CD4-positive, alpha-beta T cell treated with Interferon gamma for 1 hour (primary cell): ENCODE measurements around the gene SCIMP.
A peak's percentile ranks its signal among the peaks of the same experiment; 100 is the strongest.
"Not testable (repeated sequence)": the region's sequence is repeated elsewhere in the genome, so short reads cannot be mapped to it uniquely, and the experiment has no call there.

Experiments
- DNase-seq: peaks from one replicate; pipeline ENCODE4 v3.0.0-alpha.2; 2020

Gene SCIMP

DNA sequence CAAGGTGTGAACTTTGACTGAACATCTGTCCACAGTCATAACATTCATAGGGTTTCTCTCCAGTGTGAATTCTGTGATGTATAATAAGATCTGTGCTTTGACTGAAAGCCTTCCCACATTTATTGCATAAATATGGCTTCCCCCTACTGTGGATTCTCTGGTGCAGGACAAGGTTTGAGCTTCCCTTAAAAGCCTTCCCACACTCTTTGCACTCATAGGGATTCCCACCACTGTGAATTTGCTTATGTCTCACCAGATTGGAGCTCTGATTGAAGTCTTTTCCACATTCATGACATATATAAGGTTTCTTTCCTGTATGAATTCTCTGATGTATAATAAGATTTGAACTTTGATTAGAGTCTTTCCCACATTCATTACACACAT lies 51.3 kb downstream of the SCIMP start:
- DNase-seq, result no peak

DNA sequence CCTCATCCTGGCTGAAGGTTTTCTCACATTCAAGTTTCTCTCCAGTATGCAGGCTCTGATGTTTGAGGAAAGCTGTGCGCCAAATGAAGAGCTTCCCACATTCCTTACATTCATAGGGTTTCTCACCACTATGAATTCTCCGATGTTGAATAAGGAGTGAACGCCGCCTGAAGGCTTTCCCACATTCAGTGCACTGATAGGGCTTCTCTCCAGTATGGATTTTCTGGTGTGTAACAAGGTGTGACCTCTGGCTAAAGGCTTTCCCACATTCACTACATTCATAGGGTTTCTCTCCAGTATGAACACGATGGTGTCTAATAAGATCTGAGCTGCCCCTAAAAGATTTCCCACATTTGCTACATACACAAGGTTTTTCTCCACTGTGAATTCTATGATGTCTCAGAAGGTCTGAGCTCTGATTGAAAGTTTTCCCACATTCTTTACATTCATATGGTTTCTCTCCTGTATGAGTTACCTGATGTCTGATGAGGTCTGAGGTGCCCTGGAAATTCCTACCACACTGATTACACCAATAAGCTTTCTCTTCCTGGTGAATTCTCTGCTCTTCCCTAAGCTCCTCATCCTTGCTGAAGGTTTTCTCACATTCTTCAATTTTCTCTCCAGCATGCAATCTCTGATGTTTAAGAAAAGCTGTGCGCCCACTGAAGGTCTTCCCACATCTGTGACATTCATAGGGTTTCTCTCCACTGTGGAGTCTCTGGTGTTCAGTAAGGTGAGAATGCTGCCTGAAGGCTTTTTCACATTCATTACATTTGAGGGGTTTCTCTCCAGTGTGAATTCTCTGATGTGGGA lies 51.9 kb downstream of the SCIMP start:
- DNase-seq, result no peak

DNA sequence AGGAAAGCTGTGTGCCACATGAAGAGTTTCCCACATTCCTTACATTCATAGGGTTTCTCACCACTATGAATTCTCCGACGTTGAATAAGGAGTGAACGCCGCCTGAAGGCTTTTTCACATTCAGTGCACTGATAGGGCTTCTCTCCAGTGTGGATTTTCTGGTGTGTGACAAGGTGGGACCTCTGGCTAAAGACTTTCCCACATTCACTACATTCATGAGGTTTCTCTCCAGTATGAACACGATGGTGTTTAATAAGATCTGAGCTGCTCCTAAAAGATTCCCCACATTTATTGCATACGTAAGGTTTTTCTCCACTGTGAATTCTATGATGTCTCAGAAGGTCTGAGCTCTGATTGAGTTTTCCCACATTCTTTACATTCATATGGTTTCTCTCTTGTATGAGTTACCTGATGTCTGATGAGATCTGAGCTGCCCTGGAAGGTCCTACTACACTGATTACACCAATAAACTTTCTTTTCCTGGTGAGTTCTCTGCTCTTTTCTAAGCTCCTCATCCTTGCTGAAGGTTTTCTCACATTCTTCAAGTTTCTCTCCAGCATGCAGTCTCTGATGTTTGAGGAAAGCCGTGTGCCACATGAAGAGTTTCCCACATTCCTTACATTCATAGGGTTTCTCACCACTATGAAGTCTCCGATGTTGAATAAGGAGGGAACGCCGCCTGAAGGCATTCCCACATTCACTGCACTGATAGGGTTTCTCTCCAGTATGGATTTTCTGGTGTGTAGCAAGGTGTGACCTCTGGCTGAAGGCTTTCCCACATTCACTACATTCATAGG lies 53.0 kb downstream of the SCIMP start:
- DNase-seq, result no peak

DNA sequence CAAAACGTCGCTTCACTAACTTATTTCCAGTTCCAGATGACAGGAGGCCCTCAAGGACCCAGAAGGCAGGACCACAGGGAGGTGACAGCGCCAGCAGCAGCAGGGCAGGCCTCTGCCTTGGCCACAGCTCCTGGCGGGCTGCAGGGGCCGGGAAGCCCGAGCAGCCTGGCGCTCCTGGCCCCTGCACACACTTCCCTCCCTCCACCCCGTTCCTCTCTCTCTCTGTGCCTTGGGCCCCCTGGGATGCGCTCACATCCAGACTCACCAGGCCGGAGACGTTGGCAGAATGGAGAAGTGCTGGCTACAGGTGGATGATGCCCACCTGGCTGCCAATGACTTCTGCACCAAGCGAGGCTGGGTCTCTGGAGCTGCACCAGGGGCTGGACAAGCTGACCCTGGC lies 55.7 kb downstream of the SCIMP start:
- no peak for DNase-seq

DNA sequence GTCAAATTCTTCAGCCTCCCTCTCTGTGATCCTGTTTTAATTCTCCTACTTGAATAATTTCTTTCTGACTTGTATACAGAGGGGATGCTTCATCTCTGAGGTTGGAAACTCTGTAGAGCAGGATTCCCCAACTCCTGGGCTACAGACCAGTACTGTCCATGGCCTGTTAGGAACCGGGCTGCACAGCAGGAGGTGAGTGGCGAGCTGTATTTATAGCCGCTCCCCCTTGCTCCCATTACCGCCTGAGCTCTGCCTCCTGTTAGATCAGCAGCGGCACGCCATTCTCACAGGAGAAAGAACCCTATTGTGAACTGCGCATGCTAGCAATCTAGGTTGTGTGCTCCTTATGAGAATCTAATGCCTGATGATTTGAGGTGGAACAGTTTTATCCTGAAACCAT lies 59.6 kb downstream of the SCIMP start:
- DNase-seq, result not testable (repeated sequence)

DNA sequence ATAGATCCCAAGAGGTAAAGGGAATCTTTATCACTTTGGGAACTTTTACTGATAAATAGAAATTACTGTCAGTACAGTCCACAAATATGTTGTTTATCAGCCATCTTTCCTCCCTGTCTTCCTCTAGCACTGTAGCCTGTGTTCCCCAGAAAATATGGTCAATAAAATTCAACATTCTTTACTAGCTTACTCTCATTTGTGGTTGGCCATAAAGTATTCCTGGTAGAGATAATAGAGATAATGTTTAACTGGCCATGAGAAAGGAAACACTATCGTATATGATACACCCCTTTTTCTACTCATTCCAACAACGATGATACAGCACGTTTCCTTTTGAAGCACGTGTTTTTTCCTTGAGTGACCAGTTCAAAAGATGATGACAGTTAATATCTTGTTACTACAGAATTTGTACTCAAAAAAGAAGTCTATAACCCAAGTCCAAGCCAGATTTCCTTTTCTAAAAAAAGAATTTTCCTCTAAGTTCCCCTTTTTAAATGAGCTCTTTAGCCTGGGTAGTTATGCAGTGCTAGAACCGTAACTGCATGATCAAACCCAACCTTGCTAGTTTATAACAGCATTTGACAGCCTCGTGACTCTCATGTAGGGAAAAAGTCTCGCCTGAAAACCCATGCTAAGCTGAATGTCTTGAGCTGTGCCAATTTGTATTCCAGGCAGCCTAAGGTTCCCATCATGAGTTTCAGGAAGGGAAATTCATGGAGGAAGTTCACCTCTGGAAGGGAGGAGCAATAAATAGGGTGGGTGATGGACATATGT lies 68.7 kb downstream of the SCIMP start:
- DNase-seq, result not testable (repeated sequence)

DNA sequence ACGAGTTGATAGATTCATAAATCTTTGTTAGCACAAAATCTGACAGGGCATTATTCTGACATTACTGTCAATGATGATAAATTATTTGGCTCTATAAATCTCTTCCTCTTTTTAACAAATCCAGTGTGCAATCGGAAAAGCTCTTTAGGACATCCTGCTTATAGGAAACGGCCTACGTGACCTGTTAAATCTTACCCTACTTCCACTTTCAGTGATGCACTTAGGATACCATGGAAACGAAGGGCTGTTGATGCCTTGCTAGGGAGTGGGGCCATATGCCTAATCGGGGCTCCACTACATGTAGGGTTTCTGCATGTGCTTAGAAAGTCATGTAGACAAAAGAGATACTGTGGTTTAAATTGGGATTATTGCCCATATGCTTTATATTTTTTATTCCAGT lies 70.2 kb downstream of the SCIMP start:
- DNase-seq, result peak; percentile 21

DNA sequence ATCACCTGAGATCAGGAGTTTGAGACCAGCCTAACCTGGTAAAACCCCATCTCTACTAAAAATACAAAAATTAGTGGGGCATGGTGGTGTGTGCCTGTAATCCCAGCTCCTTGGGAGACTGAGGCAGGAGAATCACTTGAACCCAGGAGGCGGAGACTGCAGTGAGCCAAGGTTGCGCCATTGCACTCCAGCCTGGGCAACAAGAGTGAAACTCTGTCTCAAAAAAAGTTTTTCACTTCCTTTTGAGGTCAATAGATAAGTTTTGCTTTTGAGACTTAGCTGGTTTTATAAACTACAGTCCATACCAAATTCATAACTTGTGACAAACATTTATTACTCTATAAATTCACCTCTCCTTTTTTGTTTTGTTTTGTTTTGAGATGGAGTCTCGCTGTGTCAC lies 72.9 kb downstream of the SCIMP start:
- not testable (repeated sequence) for DNase-seq

DNA sequence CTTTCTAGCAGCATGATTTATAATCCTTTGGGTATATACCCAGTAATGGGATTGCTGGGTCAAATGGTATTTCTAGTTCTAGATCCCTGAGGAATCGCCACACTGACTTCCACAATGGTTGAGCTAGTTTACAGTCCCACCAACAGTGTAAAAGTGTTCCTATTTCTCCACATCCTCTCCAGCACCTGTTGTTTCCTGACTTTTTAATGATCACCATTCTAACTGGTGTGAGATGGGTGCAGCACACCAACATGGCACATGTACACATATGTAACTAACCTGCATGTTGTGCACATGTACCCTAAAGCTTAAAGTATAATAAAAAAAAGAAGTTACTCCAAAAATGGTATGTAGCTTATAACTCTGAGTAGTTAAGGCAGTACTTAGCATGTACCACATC lies 74.0 kb downstream of the SCIMP start:
- DNase-seq, result not testable (repeated sequence)
